BLaER1 (cell line): ENCODE results near the gene ADAMTS5.

Experiments
- H3K27ac ChIP-seq: shearing (Covaris generic); formaldehyde crosslinking; 2 replicates; pipeline ENCODE4 v1.8.1; 2022
- H3K27me3 ChIP-seq: shearing (Covaris generic); formaldehyde crosslinking; 2 replicates; pipeline ENCODE4 v1.8.1; 2022
- H3K36me3 ChIP-seq: shearing (Covaris generic); formaldehyde crosslinking; 2 replicates; pipeline ENCODE4 v1.8.1; 2022
- H3K4me1 ChIP-seq: shearing (Covaris generic); formaldehyde crosslinking; 2 replicates; pipeline ENCODE4 v1.8.1; 2022
- H3K4me2 ChIP-seq: shearing (Covaris generic); formaldehyde crosslinking; 2 replicates; pipeline ENCODE4 v1.8.1; 2022
- H3K4me3 ChIP-seq: shearing (Covaris generic); formaldehyde crosslinking; 2 replicates; pipeline ENCODE4 v1.8.1; 2022
- H3K9ac ChIP-seq: shearing (Covaris generic); formaldehyde crosslinking; 2 replicates; pipeline ENCODE4 v1.8.1; 2022
- H3K9me3 ChIP-seq: shearing (Covaris generic); formaldehyde crosslinking; 2 replicates; pipeline ENCODE4 v1.8.1; 2022
- H4K20me1 ChIP-seq: shearing (Covaris generic); formaldehyde crosslinking; 2 replicates; pipeline ENCODE4 v1.8.1; 2022
- Cebpa-rat ChIP-seq: shearing (Covaris generic); IDR thresholded peaks from 2 replicates; pipeline ENCODE4 v1.8.1; 2022

ADAMTS5 gene

GRCh38 chr21:26965907-26966581 is 844 bp downstream of the ADAMTS5 start:
- TF ChIP-seq Cebpa-rat: no peak
- Histone ChIP-seq H4K20me1 (no peaks in the 10 kb centered on the region), H3K4me1 (no peaks in the 10 kb centered on the region), H3K9me3 (peaks cover 41% of the 10 kb centered on the region), H3K27ac (no peak overlapping the region), H3K36me3 (no peaks in the 10 kb centered on the region), H3K27me3 (peaks cover 30% of the 10 kb centered on the region), H3K9ac (no peak overlapping the region), H3K4me2 (no peak overlapping the region), H3K4me3 (no peak overlapping the region)

DNA sequence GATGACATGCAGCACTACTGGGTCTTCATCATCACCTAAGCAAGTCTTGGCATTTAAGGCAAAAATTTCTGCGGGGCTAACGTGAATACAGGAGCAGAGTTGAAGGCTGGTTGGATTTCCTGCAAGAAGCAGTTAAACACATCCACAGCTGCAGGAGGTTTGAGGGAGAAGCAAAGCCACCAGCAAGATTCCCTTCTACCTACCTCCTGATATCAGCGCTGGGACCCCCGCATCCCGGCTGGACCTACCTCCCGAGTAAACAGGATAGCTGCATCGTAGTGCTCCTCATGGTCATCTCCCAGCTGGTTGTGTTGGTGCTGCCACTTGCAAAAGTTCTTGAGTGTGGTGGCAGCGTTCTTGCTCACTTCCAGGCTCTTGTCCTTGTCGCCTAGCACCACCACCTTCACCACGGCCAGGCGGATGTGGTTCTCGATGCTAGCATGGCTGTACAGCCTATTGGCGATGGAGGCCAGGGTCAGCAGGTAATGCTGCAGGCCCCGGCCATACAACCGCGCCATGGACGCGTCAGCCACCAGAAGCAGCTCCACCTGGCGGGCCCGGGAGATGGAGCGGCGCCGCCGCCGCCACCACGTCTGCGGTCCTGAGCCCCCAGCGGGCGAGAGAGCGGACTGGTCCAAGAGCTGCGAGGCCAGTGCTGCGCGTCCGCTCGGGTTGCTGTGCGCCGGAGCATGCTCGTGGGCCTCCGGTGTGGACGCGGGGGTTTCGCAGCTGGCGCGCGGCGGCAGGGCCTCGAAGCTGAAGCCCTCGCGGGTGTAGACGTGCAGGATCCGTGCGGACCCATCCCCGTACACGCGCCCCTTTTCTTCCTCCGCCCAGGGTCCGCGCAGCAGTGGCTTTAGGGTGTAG is 1.6 kb downstream of the ADAMTS5 start:
- Histone ChIP-seq H3K9ac (no peak overlapping the region), H3K4me2 (no peak overlapping the region), H3K9me3 (peaks cover 41% of the 10 kb centered on the region), H4K20me1 (no peaks in the 10 kb centered on the region), H3K36me3 (no peaks in the 10 kb centered on the region), H3K4me3 (no peak overlapping the region), H3K27ac (no peak overlapping the region), H3K27me3 (peaks cover 30% of the 10 kb centered on the region), H3K4me1 (no peaks in the 10 kb centered on the region)
- no peak for TF ChIP-seq Cebpa-rat

DNA sequence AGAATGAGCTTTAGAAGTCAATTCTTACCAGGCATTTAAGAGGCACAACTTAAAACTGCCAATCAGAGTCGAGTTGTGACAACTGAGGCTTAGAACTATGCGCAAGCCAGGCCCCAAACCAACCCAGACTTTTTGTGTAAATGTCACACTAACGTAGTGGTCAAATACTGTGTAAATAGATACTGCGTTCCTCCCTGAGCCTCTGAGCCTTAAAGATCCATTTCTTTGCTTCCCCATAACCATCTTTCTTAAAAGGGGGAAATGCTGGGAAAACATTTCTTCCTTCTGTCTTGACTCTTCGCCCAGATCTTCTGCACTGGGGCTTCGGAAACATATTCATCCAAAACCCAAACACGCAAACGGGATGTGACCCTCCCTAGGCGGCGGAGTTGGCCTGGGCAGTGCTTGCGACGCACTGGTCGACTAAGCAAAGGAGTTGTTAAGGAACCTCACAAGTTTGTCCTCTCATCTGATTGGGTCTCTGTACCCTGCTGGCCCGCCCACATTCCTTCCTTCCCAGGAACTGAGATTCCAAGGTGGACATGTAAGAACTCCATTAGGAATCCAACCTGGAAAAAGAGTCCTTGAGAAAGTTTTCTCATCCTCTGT is 2.6 kb downstream of the ADAMTS5 start:
- no peak overlapping the region for H3K4me2 ChIP-seq
- H3K4me3 ChIP-seq: no peak overlapping the region
- H3K27ac ChIP-seq: no peak overlapping the region

GRCh38 chr21:26962621-26963181 is 4.2 kb downstream of the ADAMTS5 start:
- Histone ChIP-seq H3K27me3 (peaks cover 22% of the 10 kb centered on the region), H3K9me3 (peaks cover 30% of the 10 kb centered on the region)

More for the DNA sequence above, 2.6 kb downstream of the ADAMTS5 start:
- no peaks in the 10 kb centered on the region for H4K20me1 ChIP-seq
- H3K36me3 ChIP-seq: no peaks in the 10 kb centered on the region
- H3K27me3 ChIP-seq: peaks cover 30% of the 10 kb centered on the region
- H3K4me1 ChIP-seq: no peaks in the 10 kb centered on the region
- H3K9ac ChIP-seq: no peak overlapping the region
- no peak for TF ChIP-seq Cebpa-rat
- peaks cover 41% of the 10 kb centered on the region for H3K9me3 ChIP-seq

DNA sequence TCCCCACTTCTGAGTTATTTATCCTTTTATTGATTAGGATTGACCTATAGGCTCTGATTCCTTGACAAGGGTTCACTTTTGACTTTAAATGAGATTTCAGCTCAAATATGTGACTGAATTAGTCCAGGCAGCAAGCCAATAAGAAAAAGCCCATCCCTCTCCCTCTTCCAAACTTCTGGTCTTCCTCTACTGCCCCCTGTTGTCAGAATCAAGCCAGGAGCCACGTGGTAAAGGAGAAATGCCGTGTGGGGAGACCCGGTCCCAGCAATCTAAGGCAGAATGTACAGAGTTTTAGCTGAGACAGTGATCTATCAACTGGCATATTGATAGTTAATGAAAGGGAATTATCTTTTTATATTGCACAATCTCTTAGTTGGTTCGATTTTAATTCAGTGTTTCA is 5.2 kb downstream of the ADAMTS5 start:
- Histone ChIP-seq H4K20me1 (no peaks in the 10 kb centered on the region), H3K9ac (no peak overlapping the region), H3K36me3 (no peaks in the 10 kb centered on the region), H3K27me3 (peaks cover 12% of the 10 kb centered on the region), H3K9me3 (peaks cover 20% of the 10 kb centered on the region), H3K4me2 (no peak overlapping the region), H3K27ac (no peak overlapping the region), H3K4me1 (no peaks in the 10 kb centered on the region), H3K4me3 (no peak overlapping the region)
- TF ChIP-seq Cebpa-rat: no peak

More at GRCh38 chr21:26962621-26963181, 4.2 kb downstream of the ADAMTS5 start:
- TF ChIP-seq Cebpa-rat: no peak
- Histone ChIP-seq H3K4me1 (no peaks in the 10 kb centered on the region), H3K36me3 (no peaks in the 10 kb centered on the region), H3K27ac (no peak overlapping the region), H3K4me2 (no peak overlapping the region), H3K4me3 (no peak overlapping the region), H4K20me1 (no peaks in the 10 kb centered on the region), H3K9ac (no peak overlapping the region)

GRCh38 chr21:26958788-26959187 is 8.1 kb downstream of the ADAMTS5 start:
- H3K36me3 ChIP-seq: no peaks in the 10 kb centered on the region
- H3K27ac ChIP-seq: no peak overlapping the region
- H3K27me3 ChIP-seq: no peaks in the 10 kb centered on the region
- H3K4me2 ChIP-seq: no peak overlapping the region
- TF ChIP-seq Cebpa-rat: no peak
- no peak overlapping the region for H3K9ac ChIP-seq
- H4K20me1 ChIP-seq: no peaks in the 10 kb centered on the region
- no peak overlapping the region for H3K4me3 ChIP-seq
- no peaks in the 10 kb centered on the region for H3K4me1 ChIP-seq
- H3K9me3 ChIP-seq: no peaks in the 10 kb centered on the region

DNA sequence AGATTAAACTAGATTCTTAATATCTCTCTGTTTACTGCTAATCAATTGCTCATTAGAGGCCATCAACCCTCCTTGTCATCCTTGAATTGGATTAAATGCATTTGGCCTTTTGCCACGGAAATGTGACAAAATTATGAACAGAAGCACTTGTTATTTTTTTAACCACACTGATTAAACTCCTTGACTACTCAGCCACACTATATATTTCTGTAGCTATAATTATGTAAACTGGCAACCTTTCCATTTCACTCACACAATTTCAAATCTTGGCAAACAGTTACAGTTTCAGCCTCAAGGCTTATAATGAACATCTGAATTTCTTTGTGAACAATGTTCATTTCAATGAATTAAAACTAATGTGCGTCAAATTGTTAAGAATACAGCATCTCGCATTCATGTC is 10.1 kb downstream of the ADAMTS5 start:
- no peaks in the 10 kb centered on the region for H3K9me3 ChIP-seq
- no peaks in the 10 kb centered on the region for H4K20me1 ChIP-seq
- no peak for TF ChIP-seq Cebpa-rat
- no peaks in the 10 kb centered on the region for H3K4me1 ChIP-seq
- H3K9ac ChIP-seq: no peak overlapping the region
- H3K27me3 ChIP-seq: no peaks in the 10 kb centered on the region
- H3K4me3 ChIP-seq: no peak overlapping the region
- H3K36me3 ChIP-seq: no peaks in the 10 kb centered on the region
- H3K27ac ChIP-seq: no peak overlapping the region
- no peak overlapping the region for H3K4me2 ChIP-seq

- H3K27me3 ChIP-seq: no peaks in the 10 kb centered on the region
- H4K20me1 ChIP-seq: no peaks in the 10 kb centered on the region
- no peak overlapping the region for H3K4me3 ChIP-seq
- H3K9me3 ChIP-seq: no peaks in the 10 kb centered on the region
- no peak overlapping the region for H3K4me2 ChIP-seq
- no peak for TF ChIP-seq Cebpa-rat
- H3K9ac ChIP-seq: no peak overlapping the region
- no peak overlapping the region for H3K27ac ChIP-seq
- H3K4me1 ChIP-seq: 0 out of 2 replicates have a peak, but pooled peaks cover under 1% of the 10 kb centered on the region
- no peaks in the 10 kb centered on the region for H3K36me3 ChIP-seq
Observed at GRCh38 chr21:26956216-26956615, 10.7 kb downstream of the ADAMTS5 start.

DNA sequence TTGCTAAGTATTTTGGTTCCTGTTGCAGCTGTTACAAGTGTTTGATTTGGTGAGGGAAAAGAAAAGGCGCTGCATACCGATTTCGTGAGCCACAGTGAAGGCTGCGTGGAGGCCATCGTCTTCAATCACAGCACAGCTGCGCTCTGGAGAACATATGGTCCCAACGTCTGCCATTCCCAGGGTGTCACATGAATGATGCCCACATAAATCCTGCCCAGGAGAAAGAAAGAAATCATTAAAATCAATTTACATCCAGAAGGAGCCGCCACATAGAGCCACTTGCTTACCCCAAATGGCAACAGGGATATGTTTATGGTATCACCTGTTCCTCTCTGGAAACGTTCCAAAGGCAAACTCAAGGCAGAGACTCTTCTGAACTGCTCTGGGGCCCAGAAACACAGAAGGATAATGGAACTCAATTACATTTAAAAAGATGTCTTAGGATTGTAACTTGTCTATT is 12.2 kb downstream of the ADAMTS5 start:
- Histone ChIP-seq H3K4me2 (no peak overlapping the region), H3K9me3 (no peaks in the 10 kb centered on the region), H3K27me3 (no peaks in the 10 kb centered on the region), H3K9ac (no peak overlapping the region), H3K4me3 (no peak overlapping the region), H3K36me3 (no peaks in the 10 kb centered on the region), H4K20me1 (no peaks in the 10 kb centered on the region), H3K4me1 (0 out of 2 replicates have a peak, but pooled peaks cover 8% of the 10 kb centered on the region), H3K27ac (no peak overlapping the region)
- no peak for TF ChIP-seq Cebpa-rat
